ENCODE data around the gene YBX2.

YBX2 gene

DNA sequence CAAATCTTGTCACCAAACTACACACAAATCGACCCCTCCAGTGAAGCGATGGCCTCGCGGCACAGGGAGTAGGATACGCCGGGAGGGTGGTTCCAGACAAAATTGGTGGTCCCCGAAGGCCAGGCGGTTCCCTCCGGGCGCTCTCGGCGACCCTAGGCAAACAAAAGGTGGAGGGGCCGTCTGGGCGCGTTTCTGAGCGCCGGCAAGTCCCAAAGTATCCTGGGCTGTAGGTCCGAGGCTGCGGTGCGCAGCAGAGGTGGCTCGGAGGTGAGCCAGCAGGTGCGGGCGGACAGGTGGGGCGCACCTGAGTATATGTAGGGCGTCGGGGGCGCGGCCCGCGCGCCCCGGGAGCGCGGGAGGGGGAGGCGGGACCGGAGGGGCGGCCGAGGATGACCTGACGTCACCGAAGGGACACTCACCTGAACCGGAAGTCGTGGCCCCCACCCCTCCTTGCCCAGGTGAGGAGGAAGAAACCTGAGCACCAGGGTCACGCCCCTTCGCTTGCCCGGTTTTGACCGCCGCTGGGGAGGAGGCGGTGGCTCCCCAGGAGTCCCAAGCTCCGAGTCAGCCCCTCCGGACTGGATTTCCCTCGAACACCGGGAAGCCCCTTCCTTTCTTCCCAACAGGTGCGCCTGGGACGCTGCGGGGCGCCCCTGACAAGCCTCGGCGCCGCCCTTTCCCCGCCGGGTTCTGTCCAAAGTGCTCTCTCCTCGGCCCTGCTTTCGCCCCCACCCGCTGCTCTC lies 32.1 kb downstream of the YBX2 start, which contains the start of gene CLDN7:
TSS of gene CLDN7 (minus strand) at position 287 of the 743 bp plus-strand sequence. CDS start 435 bp downstream, outside the sequence.
- ChIA-PET POLR2A (no interaction called here), CTCF (interaction anchor here (1.6 kb wide), 1 partner anchor 34 kb away, joined by 6 read pairs; no protein-coding TSS in a partner anchor)
- DNase-seq (ENCODE audit: extremely low spot score), result no peak
- TF ChIP-seq, protein P1, sequence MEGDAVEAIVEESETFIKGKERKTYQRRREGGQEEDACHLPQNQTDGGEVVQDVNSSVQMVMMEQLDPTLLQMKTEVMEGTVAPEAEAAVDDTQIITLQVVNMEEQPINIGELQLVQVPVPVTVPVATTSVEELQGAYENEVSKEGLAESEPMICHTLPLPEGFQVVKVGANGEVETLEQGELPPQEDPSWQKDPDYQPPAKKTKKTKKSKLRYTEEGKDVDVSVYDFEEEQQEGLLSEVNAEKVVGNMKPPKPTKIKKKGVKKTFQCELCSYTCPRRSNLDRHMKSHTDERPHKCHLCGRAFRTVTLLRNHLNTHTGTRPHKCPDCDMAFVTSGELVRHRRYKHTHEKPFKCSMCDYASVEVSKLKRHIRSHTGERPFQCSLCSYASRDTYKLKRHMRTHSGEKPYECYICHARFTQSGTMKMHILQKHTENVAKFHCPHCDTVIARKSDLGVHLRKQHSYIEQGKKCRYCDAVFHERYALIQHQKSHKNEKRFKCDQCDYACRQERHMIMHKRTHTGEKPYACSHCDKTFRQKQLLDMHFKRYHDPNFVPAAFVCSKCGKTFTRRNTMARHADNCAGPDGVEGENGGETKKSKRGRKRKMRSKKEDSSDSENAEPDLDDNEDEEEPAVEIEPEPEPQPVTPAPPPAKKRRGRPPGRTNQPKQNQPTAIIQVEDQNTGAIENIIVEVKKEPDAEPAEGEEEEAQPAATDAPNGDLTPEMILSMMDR (IDR thresholded peaks at IDR 0.05; ENCODE audit: control extremely low read depth, extremely low read depth, low read depth, missing control alignments), result no peak

DNA sequence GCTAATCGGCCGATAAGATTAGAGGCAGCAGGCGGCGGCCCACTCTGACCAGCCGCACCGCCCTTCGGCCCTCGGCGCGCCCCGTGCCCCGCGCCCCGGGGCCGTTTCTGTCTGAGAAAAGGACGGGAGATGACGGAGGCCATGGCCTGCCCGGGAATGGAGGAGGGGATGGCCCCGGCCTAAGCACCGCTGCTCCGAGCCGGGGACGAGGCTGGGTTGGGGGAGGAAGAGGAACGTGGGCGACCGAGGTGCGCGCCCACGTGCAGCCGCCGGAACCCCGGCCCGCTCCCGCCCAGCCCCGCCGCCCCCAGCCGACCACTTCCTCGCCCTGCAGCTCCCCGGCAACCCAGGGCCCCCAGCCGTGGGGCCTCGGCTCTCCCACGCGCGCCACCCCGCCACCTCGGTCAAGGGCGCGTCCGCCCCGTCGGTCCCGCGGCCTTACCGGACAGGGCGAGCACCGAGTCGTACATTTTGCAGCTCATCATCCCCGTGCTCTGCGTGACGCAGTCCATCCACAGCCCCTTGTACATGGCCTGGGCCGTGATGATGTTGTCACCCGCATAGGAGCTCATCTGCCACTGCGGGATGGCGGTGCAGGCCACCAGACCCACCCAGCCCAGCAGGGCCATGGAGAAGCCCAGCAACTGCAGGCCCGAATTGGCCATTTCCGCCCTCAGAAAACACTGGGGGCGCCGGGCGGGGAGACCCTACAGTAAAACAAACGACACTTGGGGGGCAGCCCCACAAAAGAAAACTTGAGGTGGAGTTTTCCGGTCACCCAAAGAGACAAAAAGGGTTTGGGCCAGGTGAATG lies 32.9 kb downstream of the YBX2 start:
- TF ChIP-seq, protein P1 (IDR thresholded peaks at IDR 0.05; ENCODE audit: control extremely low read depth, extremely low read depth, low read depth, missing control alignments), result no peak
- peak; percentile 59 for DNase-seq (ENCODE audit: extremely low spot score)
- POLR2A ChIA-PET, result interaction anchor here (0.6 kb wide), 2 partner anchors 68 to 134 kb away, joined by 3 read pairs; partner anchors contain the start of gene NEURL4
- CTCF ChIA-PET, result interaction anchor here (1.6 kb wide), 1 partner anchor 35 kb away, joined by 6 read pairs; no protein-coding TSS in a partner anchor

DNA sequence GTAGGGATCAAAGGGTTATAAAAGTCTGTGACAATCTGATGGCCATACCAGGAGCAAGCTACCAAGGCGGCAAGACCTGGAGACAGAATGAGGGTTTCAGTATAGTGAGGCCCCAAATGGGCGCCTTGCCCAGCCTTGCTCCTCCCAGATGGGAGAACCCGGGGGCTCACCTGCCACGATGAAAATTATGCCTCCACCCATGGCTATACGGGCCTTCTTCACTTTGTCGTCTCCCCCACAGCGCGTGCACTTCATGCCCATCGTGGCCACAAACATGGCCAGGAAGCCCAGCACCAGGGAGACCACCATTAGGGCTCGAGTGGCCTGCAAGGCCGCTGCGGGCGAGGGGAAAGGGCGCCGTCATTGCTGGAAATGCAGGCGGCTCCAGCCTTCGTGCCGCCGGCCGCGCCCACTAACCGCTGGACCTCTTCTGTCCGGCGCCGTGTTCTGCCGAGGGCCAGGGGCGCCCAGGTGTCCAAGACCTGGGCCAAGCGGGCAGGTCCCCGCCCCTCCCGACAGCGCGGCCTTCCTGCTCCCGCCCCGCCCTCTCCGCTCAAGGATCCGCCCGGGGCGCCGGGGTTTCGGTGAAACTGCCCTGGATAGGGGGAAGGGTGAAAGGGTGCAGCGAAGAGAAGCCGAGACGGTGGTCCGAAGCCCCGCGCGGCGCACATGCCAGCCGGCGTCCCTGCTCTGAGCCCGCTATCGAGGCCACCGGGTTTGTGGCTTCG lies 33.6 kb downstream of the YBX2 start:
- DNase-seq (ENCODE audit: extremely low spot score), result no peak
- POLR2A ChIA-PET, result interaction anchor here (0.6 kb wide), 1 partner anchor 135 kb away, joined by 3 read pairs; no protein-coding TSS in a partner anchor
- CTCF ChIA-PET, result interaction anchor here (1.6 kb wide), 2 partner anchors 31 to 36 kb away, joined by 4 to 6 read pairs; no protein-coding TSS in a partner anchor

DNA sequence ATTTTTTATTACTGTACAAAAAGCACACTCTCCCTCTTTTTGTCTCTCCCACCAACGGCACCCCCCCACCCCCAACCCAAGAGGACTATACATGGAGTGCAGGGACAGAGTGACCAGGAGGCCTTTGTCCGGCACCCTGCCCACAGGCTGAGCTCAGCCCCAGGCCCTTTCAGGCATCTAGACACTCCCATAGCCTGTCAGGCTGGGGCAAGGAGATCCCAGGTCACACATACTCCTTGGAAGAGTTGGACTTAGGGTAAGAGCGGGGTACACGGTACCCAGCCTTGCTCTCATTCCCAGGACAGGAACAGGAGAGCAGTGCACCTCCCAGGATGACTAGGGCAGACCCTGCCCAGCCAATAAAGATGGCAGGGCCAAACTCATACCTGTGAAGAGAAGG lies 34.3 kb downstream of the YBX2 start:
- no peak for DNase-seq (ENCODE audit: extremely low spot score)
- ChIA-PET POLR2A (interaction anchor here (1.5 kb wide), 1 partner anchor 25 kb away, joined by 3 read pairs; no protein-coding TSS in a partner anchor), CTCF (interaction anchor here (0.9 to 1.6 kb wide), 2 partner anchors 32 to 36 kb away, joined by 4 to 5 read pairs; no protein-coding TSS in a partner anchor)
- TF ChIP-seq, protein P1 (IDR thresholded peaks at IDR 0.05; ENCODE audit: control extremely low read depth, extremely low read depth, low read depth, missing control alignments), result no peak

More for the DNA sequence above, 33.6 kb downstream of the YBX2 start:
- TF ChIP-seq, protein P1 (IDR thresholded peaks at IDR 0.05; ENCODE audit: control extremely low read depth, extremely low read depth, low read depth, missing control alignments), result no peak

DNA sequence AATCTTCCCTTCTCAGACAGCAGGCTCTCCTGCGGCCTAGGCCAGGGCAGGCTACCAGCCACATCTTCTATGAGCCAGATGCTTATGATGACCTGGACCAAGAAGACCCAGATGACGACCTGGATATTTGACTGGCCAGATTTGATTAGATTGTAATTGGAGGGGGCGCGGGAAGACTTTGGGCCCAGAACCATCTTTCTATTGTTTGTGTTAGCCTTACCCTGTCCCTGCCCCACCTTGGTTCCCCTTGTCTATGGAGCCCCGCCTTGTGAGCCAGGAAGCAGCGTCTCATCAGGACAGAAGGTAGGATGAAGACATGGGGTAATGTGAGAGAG lies 34.9 kb downstream of the YBX2 start:
- DNase-seq (ENCODE audit: extremely low spot score), result no peak
- POLR2A ChIA-PET, result interaction anchor here (1.5 kb wide), 1 partner anchor 25 kb away, joined by 3 read pairs; no protein-coding TSS in a partner anchor
- CTCF ChIA-PET, result interaction anchor here (0.9 to 1.6 kb wide), 2 partner anchors 33 to 37 kb away, joined by 4 to 5 read pairs; no protein-coding TSS in a partner anchor
- TF ChIP-seq, protein P1 (IDR thresholded peaks at IDR 0.05; ENCODE audit: control extremely low read depth, extremely low read depth, low read depth, missing control alignments), result no peak
